Activated naive CD4-positive, alpha-beta T cell treated with anti-CD3 and anti-CD28 coated beads for 36 hours (primary cell): ENCODE measurements around the gene COL7A1. TPM values are rescaled to one million over a fixed set of nuclear protein-coding genes. Genes with fewer than 3 reads are reported as not detected.
"Not testable (repeated sequence)": the region's sequence is repeated elsewhere in the genome, so short reads cannot be mapped to it uniquely, and the experiment has no call there.

Experiments used
- CTCF ChIA-PET: fragments of 350-600 bp; sonication (Branson Sonifier 250); formaldehyde crosslinking; loops from one replicate; lab custom pipeline; 2021; ENCODE audit warnings: antibody characterized with exemption; lab: Charles Lee
- DNase-seq: peaks from one replicate; pipeline ENCODE4 v3.0.0-alpha.2; 2020
- H3K27ac Mint-ChIP-seq: one replicate; pipeline ENCODE4 v1.8.0; 2021; ENCODE audit warnings: mild to moderate bottlenecking, mixed read lengths
- H3K27me3 Mint-ChIP-seq: one replicate; pipeline ENCODE4 v1.8.0; 2021; ENCODE audit warnings: low read depth, mixed read lengths
- H3K36me3 Mint-ChIP-seq: one replicate; pipeline ENCODE4 v1.8.0; 2021; ENCODE audit warnings: low read depth, mixed read lengths
- H3K4me1 Mint-ChIP-seq: one replicate; pipeline ENCODE4 v1.8.0; 2021; ENCODE audit warnings: low read depth, mixed read lengths
- H3K4me3 Mint-ChIP-seq: one replicate; pipeline ENCODE4 v1.8.0; 2021; ENCODE audit warnings: mild to moderate bottlenecking, moderate library complexity, mixed read lengths
- H3K9me3 Mint-ChIP-seq: one replicate; pipeline ENCODE4 v1.8.0; 2021; ENCODE audit warnings: mixed read lengths
- intact Hi-C: fragments of 100-400 bp; cut with micrococcal nuclease; formaldehyde crosslinking; loops from one replicate; pipeline ENCODE4 v1.15.1; 2023
- total RNA-seq, 2 experiments: library from RNA; stranded (reverse); gene quantifications; one replicate each; pipeline ENCODE4 v1.2.3, GENCODE V29; 2021

COL7A1 gene
- total RNA-seq, 2 experiments from 2014 or later: 0.84 to 1.0 TPM

- no peaks in the 10 kb centered on the region for H3K9me3 Mint-ChIP-seq
- peak within 1 kb of the TSS; percentile 50 for H3K27ac Mint-ChIP-seq
- H3K27me3 Mint-ChIP-seq: no peaks in the 10 kb centered on the region
- DNase-seq: peak; percentile 100
- CTCF ChIA-PET: interaction anchor here (0.6 to 7.5 kb wide), 14 partner anchors 8 to 1056 kb away, joined by 3 to 72 read pairs (median 3); partner anchors contain the start of gene ZNF589
- intact Hi-C loops: loop anchor here (1.0 to 5.0 kb wide), 15 partner anchors 50 to 914 kb away; partner anchors contain the start of genes CCDC51, CDC25A, DAG1 and IP6K2
- H3K36me3 Mint-ChIP-seq: no peaks in the 10 kb centered on the region
- peak within 1 kb of the TSS; percentile 84 for H3K4me3 Mint-ChIP-seq
- peaks cover 11% of the 10 kb centered on the region for H3K4me1 Mint-ChIP-seq
Measured at GRCh38 chr3:48556796-48557626, 38.1 kb downstream of the COL7A1 start, which contains the start of gene PFKFB4. Gene PFKFB4, minus strand, starts transcription at chr3:48556803. Its CDS starts 26 bp downstream, at chr3:48556777.

DNA sequence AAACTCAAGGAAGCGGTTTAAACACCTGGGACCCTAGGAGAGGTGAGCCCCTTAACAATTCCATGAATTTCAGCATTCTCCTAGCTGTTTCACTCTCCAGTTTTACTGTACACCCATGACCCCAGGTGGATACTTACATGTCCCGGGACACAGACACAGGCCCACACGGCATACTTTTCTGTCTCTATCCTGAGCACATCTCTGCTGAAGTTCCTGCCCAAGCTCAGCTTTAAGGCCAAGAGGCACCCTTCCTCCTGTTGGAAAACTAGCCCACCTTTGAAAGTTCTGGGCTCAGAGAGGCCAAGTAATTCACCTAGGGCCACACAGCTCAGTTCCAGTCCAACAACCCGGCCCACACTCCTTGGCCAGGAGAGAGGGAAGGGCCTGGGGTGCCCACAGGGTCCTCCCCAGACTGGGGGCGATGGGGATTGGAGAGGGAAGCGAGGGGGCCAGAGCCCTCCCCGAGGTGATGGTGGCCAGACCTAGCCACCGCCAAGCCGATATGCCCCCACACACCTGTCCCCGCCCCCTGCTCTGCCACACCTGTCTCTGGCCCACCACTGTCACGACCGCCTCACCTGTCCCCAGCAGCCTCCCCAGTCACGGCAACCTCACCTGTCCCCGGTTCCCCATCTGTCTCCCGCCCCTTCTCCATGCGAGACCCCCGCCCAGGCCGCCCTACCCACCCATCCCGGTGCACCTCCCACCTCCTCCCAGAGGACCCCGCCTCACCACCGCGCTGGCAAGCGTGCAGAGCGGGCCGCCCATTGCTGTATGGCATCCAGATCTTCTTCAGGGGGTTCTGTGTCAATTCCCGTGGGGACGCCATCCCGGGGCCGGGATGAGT is 39.0 kb downstream of the COL7A1 start:
- intact Hi-C loops: loop anchor here (2.0 to 5.0 kb wide), 10 partner anchors 49 to 915 kb away; partner anchors contain the start of genes CCDC51, DAG1, NME6 and TMA7
- Mint-ChIP-seq H3K36me3 (no peaks in the 10 kb centered on the region), H3K27me3 (no peaks in the 10 kb centered on the region), H3K27ac (no peak overlapping the region), H3K9me3 (no peaks in the 10 kb centered on the region), H3K4me1 (peaks cover 11% of the 10 kb centered on the region), H3K4me3 (peak overlapping the region; percentile 84)
- no peak for DNase-seq
- CTCF ChIA-PET: interaction anchor here (0.6 to 7.5 kb wide), 10 partner anchors 8 to 155 kb away, joined by 3 to 72 read pairs (median 6); partner anchors contain the start of gene CCDC51

DNA sequence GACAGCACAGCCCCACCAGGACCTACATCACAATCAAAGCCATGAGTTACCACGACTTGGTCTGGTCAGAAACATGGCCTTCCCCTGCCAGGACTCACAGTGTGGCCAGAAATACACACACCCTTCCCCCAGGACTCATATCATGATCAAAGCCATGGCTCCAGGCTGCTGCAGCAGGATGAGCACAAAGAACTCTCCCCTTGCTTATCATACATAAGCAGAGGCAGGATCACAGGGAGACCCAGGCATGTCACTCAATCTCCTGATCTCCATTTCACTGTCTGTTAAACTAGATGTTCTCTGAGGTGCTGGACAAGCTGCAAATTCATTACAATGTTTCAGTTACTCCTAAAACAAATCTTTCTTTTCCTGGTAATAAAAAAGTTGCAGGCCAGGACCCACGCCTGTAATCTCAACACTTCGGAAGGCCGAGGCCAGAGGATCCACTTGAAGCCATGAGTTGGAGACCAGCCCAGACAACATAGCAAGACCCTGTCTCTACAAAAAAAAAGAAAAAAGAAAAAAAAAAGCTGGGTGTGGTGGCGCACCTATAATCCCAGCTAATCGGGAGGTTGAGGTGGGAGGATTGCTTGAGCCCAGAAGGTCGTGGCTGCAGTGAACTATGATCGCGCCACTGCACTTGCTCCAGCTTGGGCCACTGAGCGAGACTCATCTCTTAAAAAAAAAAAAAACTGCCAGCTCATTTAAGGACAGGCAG is 39.7 kb downstream of the COL7A1 start:
- Mint-ChIP-seq H3K27ac (no peak overlapping the region), H3K9me3 (no peaks in the 10 kb centered on the region), H3K4me3 (peak overlapping the region; percentile 84), H3K4me1 (peaks cover 11% of the 10 kb centered on the region), H3K36me3 (no peaks in the 10 kb centered on the region), H3K27me3 (no peaks in the 10 kb centered on the region)
- intact Hi-C loops: loop anchor here (5.0 kb wide), 2 partner anchors 452 to 468 kb away; partner anchors contain the start of gene WDR6
- no peak for DNase-seq
- CTCF ChIA-PET: interaction anchor here (0.8 to 7.5 kb wide), 5 partner anchors 47 to 154 kb away, joined by 3 to 72 read pairs (median 6); partner anchors contain the start of gene CCDC51

- intact Hi-C loops: no loop called here
- H3K27ac Mint-ChIP-seq: no peak overlapping the region
- no peaks in the 10 kb centered on the region for H3K36me3 Mint-ChIP-seq
- no peak overlapping the region for H3K4me3 Mint-ChIP-seq
- DNase-seq: no peak
- H3K27me3 Mint-ChIP-seq: no peaks in the 10 kb centered on the region
- CTCF ChIA-PET: interaction anchor here (0.8 to 7.5 kb wide), 5 partner anchors 13 to 153 kb away, joined by 4 to 72 read pairs (median 4); partner anchors contain the start of gene CCDC51
- H3K9me3 Mint-ChIP-seq: no peaks in the 10 kb centered on the region
- peaks cover 11% of the 10 kb centered on the region for H3K4me1 Mint-ChIP-seq
Measured at GRCh38 chr3:48553886-48554845, 41.0 kb downstream of the COL7A1 start.

GRCh38 chr3:48553361-48553760 is 41.8 kb downstream of the COL7A1 start:
- H3K4me1 Mint-ChIP-seq: peaks cover 14% of the 10 kb centered on the region
- CTCF ChIA-PET: interaction anchor here (0.8 to 7.5 kb wide), 4 partner anchors 13 to 152 kb away, joined by 4 to 72 read pairs (median 5); no protein-coding TSS in a partner anchor
- no peak overlapping the region for H3K27ac Mint-ChIP-seq

GRCh38 chr3:48552111-48552951 is 42.8 kb downstream of the COL7A1 start:
- Mint-ChIP-seq H3K4me3 (no peak overlapping the region), H3K9me3 (no peaks in the 10 kb centered on the region), H3K36me3 (no peaks in the 10 kb centered on the region), H3K4me1 (peaks cover 11% of the 10 kb centered on the region), H3K27me3 (no peaks in the 10 kb centered on the region), H3K27ac (no peak overlapping the region)
- DNase-seq: no peak
- intact Hi-C loops: no loop called here
- CTCF ChIA-PET: interaction anchor here (0.6 to 7.5 kb wide), 5 partner anchors 12 to 436 kb away, joined by 3 to 72 read pairs (median 6); no protein-coding TSS in a partner anchor

More at GRCh38 chr3:48553361-48553760, 41.8 kb downstream of the COL7A1 start:
- no peak for DNase-seq
- intact Hi-C loops: no loop called here
- H3K4me3 Mint-ChIP-seq: no peak overlapping the region
- no peaks in the 10 kb centered on the region for H3K9me3 Mint-ChIP-seq
- H3K27me3 Mint-ChIP-seq: no peaks in the 10 kb centered on the region
- no peaks in the 10 kb centered on the region for H3K36me3 Mint-ChIP-seq

GRCh38 chr3:48551651-48552050 is 43.5 kb downstream of the COL7A1 start:
- peaks cover 11% of the 10 kb centered on the region for H3K4me1 Mint-ChIP-seq
- CTCF ChIA-PET: interaction anchor here (4.9 to 7.1 kb wide), 2 partner anchors 117 to 150 kb away, joined by 55 to 83 read pairs; no protein-coding TSS in a partner anchor
- H3K36me3 Mint-ChIP-seq, H3K27ac Mint-ChIP-seq, H3K27me3 Mint-ChIP-seq, H3K4me3 Mint-ChIP-seq, DNase-seq, intact Hi-C loops, H3K9me3 Mint-ChIP-seq: not testable (repeated sequence)

DNA sequence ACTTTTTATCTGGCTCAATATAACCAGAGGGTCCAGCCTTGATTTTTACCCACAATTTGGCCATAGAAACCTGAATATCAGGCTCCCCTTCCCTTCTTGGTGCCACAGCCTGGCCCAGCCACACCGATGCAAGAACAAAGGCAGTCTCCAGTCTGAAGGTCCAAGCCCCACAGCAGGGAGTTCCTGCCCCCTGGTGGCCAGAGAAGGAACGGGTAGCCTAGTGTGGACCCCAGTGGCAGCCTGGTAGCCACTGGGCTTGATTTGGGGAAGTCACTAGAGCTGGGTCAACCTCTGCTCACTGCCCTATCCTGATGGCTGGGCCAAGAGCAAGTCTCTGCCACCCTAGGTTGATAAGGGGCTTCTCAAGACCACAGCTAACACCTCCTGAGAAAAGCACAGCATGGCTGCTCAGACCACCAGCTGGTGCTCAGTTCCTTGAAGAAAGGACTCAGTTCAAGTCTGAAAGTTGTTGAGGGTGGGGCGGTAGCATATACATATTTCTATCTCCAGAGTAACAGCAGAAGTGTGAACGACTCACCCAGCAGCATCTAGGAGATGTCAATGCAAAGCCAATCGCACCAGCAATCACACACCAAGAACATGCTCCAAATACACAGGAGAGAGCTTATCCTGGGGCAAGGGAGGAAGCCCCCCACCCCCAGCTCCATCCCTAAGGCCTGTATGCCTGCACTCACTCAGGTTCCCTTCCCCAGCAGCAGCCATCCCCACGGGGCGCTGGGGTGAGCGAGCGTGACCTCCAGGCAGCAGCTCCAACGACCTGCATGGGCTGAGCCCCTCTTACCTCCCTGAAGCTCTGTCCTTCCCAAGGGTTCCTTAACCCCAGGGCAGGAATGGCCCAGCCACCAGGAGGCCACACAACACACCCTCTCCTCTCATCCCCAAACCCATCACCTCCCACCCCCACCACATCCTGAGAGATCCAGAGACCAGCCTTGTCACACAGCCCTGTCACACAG is 46.1 kb downstream of the COL7A1 start:
- no peaks in the 10 kb centered on the region for H3K36me3 Mint-ChIP-seq
- peaks cover 4% of the 10 kb centered on the region for H3K4me1 Mint-ChIP-seq
- H3K27me3 Mint-ChIP-seq: no peaks in the 10 kb centered on the region
- CTCF ChIA-PET: interaction anchor here (0.5 to 7.1 kb wide), 27 partner anchors 8 to 612 kb away, joined by 3 to 83 read pairs (median 4); partner anchors contain the start of genes ATRIP, CCDC51, PFKFB4 and TMA7
- no peak overlapping the region for H3K27ac Mint-ChIP-seq
- no peak overlapping the region for H3K4me3 Mint-ChIP-seq
- H3K9me3 Mint-ChIP-seq: no peaks in the 10 kb centered on the region
- DNase-seq: peak; percentile 93
- intact Hi-C loops: loop anchor here (1.0 kb wide), 4 partner anchors 42 to 276 kb away; a partner anchor contains a TSS

DNA sequence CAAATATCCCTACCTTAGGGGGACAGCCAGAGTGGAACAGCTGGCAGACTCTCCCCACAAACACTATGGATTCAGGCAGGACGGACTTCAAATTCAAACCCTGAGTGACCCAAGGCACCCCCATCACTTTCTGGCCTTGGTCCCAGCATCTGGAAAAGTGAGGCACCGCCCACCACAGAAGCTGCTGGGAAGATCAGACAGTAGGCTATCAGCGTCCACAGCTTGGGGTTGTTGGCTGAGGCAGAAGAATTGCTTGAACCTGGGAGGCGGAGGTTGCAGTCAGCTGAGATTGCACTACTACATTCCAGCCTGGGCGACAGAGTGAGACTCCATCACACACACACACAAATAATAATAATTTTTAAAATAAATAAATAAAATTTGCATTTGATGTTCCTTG is 47.0 kb downstream of the COL7A1 start:
- peaks cover 4% of the 10 kb centered on the region for H3K4me1 Mint-ChIP-seq
- intact Hi-C loops: loop anchor here (1.0 kb wide), 4 partner anchors 41 to 275 kb away; a partner anchor contains a TSS
- no peaks in the 10 kb centered on the region for H3K9me3 Mint-ChIP-seq
- CTCF ChIA-PET: interaction anchor here (1.0 to 7.1 kb wide), 8 partner anchors 10 to 274 kb away, joined by 3 to 83 read pairs (median 12); partner anchors contain the start of genes ATRIP and PFKFB4
- no peak overlapping the region for H3K27ac Mint-ChIP-seq
- H3K36me3 Mint-ChIP-seq: no peaks in the 10 kb centered on the region
- H3K4me3 Mint-ChIP-seq: no peak overlapping the region
- no peak for DNase-seq
- H3K27me3 Mint-ChIP-seq: no peaks in the 10 kb centered on the region
